Stimulated activated CD4-positive, alpha-beta T cell treated with anti-CD3 and anti-CD28 coated beads, TNF-alpha, amount 100 ng/mL, for 48 hours (primary cell): ENCODE results near the gene HSD11B2.
A peak's percentile ranks its signal among the peaks of the same experiment; 100 is the strongest.

Experiments
- DNase-seq, 3 donors: peaks; one replicate each; pipeline ENCODE4 v3.0.0-alpha.2; 2020; ENCODE audit warnings: low read depth in 3 of 3

Gene HSD11B2

GRCh38 chr16:67396159-67397035 lies 34.5 kb upstream of the HSD11B2 start:
- DNase-seq: no peak

DNA sequence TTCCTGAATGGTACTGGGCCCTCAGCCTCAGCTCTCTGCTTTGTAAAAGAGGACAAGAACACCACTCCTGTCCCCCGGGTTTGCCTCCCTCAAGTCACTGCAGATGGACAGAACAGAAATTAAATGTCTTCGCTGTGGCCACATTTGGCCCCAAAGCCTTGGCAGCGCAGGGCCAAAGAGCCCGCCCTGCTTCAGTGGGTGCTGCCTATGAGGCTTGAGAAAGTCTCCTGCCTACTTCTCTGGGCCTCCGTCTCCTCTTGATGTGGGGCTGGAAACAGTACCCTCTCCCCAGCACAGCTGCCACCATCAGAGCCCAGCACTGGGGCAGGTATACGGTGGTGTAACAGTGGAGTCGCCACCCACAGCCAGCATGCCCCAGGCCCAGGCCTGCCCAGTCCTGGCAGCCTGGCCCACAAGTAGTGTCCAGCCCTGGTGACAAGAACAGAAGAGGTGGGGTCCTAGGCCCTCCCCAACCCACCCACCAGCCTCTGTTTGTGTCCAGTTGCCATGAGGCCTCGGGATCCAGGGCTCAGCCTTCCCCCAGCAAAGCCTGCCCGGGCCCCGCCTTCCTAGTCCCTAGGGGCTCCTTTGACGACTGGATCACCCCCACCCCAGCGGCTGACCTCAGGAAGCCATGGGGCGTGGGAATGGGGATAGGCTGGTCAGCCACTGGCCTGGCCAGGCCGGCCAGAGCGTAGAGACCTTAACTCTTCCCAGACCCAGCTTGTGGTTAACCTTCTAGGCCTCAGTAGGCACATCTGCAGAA lies 33.7 kb upstream of the HSD11B2 start:
- no peak for DNase-seq

- no peak for DNase-seq
These were observed 32.9 kb upstream of the HSD11B2 start for GRCh38 chr16:67397812-67398545.

GRCh38 chr16:67398546-67399217 lies 32.2 kb upstream of the HSD11B2 start:
- no peak for DNase-seq

- peak; percentile 15 to 48 (median 24) for DNase-seq
These were observed 31.6 kb upstream of the HSD11B2 start for GRCh38 chr16:67399218-67399733.

DNA sequence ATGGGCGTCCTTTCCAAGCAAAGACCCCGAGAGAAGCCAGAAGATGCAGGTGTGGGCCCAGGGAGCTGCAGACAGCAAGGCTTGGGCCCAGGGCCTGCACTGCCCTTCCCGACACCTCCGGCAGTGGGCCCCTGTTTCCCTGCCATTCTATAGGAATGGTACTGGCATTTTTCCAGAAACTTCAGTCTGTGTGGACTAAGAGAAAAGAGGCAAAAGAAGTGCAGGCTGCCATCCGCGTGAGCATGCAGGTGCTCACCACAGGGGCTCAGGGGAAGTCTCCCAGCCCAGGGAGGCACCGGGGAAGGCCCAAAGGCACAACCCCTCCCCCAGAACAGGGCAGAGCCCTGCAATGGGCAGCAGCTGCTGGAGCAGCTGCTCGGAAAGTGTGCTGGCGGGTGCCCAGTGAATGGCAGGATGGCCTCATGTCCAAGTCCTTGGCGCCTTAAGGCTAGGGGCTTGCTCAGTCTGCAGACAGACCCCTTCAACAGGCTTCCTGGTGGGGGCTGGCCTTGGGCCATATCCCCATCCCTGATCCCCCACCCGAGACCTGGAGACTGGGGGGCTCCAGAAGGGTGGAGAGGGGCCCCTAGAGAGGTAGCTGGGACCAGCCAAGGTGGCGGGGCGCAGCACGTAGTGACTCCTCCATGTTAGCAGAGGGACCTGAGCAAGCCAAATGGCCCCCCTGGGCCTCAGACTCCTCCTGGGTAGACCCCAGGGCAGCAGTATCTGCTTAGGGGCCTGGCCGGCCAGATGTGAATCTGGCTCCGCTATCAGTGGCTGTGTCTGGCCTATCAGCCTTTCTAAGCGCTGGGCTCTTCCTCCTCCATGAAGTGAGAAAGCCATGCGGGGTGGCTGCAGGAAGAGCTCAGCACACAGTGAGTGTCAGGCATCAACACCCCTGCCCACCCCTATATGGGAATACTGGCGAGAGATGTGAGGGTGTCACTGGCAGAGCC lies 30.9 kb upstream of the HSD11B2 start:
- no peak for DNase-seq

DNA sequence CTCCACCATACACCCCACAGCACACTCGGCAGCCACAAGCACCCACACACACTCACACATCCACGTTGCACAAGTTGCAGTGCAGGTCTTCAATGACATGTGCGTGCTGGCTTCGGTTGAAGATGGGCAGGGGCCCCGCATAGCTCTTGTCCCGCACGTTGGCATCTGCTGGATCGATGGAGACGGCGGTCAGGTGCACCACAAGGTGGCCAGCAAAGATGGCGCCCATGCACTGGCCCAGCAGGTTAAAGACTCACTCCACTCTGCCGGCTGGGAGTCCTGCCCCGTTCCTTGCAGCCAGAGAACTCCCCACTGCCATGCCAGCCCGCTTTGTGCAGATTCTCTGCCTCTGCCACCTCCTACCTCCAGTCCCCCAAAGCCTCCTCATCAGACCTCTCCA lies 30.0 kb upstream of the HSD11B2 start:
- DNase-seq: no peak

DNA sequence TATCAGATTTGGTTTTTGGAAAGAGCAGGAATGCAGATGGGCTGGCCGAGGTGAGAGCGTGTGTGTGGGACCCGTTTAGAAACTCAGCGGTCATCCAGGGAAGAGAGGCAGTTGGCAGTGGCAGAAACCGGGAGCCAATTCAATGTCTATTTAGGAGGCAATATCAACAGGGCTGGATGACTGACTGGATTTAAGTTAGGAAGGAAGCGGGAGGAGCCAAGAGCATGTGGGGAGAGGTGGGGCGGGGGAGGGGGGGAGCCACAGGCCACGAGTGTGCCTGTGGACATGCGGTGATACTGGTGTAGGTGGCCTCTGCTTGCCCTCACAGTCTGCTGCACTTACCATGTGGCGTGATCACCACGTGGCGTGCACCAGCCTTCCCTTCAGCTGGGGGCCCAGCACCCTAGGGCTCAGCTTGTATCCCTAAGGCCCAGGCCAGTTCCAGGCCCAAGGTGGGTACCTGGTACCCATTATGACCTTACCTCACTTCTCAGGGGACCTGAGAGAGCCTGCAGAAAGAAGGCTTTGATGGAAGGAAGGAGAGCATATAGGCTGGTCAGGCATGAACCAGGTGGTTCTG lies 26.9 kb upstream of the HSD11B2 start:
- no peak for DNase-seq

DNA sequence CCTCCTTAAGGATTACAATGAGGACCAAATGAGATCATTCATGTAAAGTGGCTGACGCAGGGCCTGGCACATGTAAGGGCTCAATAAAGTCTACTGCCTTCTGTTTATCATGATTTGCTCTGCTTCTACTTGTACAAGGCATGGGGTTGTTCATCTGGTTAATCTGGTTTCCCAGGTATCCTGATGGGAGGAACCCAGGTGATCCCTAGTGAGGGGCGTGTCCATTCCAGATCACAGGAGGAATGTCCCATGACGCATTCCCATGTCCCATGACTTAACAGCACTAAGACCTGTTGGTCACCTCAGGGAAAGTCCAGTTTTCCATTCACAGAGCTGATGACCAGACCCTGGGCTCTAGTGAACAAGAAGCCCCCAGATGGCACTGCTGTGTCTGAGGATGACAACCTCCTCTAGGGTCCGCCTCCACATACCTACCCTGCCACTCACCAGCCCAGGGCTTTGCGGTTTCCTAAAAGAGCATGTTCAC lies 26.1 kb upstream of the HSD11B2 start:
- no peak for DNase-seq

DNA sequence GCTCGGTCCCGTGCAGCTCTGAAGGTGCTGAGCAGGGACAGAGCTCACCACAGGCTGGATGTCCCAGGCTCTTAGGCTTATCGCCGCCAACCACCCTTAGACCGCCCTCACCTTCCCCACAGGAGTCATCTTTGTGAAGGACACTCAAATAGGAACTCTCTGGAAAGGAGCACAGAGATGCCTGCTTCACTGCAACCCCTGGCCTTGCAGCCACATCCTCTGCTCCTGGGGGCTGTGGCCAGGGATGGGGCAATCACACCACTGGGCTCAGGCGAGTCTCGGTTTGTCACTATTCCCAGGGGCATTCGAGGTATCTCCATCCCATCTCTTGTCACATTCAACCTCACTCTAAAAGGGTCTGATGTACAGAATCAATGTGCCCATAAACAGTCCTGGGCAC lies 25.6 kb upstream of the HSD11B2 start:
- DNase-seq: no peak

DNA sequence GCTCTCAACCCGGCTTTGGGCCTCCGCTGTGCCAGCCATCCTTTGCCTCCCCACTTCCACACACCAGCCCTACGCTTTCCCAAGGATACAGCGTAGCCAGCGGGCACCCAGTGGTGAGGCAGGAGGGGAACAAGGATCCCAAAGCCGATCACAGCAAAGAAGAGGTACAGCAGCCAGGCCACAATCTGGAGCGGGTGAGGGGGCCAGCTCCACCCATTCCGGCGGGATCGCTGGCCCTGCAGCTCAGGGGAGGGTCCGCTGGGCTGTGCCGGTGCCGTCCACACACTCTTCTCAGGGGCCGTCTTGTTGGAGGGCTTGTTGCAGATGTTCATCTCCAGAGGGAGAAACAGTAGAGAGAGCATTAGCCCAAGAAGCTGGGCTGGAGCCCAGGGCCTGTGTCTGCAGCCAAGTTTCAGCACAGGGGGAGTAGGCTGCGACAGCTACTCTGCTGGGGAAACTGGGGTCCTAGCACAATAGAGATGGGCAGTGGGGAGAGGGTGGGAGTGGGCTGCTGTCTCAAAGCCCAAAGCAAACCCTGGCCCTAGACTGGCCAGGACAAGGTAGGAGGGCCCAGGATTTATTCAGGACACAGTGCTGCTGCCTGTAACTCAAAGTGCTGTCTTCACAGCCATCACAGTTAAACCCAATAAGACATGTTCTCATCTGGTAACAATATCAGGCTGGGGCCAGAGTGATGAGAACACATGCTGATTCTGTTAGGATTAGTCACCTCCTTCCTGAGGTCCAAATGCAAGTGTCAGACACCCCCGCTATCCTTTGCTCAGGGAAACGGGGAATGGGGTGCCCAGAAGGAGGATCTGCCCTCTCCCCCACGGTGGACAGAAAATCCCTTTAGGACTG lies 24.6 kb upstream of the HSD11B2 start:
- DNase-seq: no peak

- no peak for DNase-seq
These were observed 23.6 kb upstream of the HSD11B2 start for GRCh38 chr16:67407176-67407787.

DNA sequence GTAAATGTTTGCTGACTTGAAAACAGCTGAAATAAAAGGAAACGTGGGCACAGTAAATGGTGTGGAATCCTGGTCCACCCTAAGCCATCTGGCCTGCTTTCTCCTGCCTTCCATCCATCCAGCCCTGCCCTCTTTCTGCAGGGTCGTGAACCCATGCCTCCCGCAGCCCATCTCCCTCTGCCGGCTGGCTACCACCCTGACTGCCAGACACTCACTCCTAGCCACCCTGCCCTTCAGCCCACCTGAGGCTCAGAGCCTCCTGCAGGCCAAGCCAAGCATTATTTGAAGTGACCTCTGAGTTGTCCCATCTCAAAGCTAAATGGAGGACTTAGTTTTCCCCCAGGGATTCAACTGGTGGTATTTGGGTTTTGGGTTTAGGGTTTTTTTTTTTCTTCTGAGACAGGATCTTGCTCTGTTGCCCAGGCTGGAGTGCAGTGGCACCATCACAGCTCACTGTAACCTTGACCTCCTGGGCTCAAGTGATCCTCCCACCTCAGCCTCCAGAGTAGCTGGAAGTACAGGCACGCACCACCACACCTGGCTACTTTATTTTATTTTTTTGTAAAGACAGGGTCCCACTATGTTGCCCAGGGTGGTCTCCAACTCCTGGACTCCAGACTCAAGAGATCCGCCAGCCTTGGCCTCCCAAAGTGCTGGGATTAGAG lies 23.0 kb upstream of the HSD11B2 start:
- DNase-seq: no peak

- DNase-seq: no peak
These were observed 21.3 kb upstream of the HSD11B2 start for GRCh38 chr16:67409631-67410030.

DNA sequence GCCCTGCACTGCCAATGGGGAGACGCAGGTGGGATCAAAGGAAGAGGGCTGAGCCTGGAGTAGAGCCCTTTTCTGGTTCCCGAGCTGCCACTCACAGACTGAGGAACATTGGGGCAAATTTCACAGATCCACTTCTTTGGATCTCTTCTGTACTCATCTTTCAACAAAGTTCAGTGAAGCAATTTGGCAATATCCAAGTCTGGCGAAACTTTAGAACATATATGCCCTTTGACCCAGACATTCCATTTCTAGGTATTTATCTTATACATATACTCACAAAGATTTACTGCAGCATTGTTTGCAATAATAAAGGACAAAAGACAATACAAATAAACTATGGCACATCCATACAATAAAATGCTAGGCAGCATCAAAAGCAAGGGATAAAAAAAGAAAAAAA lies 19.6 kb upstream of the HSD11B2 start:
- no peak for DNase-seq

GRCh38 chr16:67412294-67412693 lies 18.6 kb upstream of the HSD11B2 start:
- no peak for DNase-seq

DNA sequence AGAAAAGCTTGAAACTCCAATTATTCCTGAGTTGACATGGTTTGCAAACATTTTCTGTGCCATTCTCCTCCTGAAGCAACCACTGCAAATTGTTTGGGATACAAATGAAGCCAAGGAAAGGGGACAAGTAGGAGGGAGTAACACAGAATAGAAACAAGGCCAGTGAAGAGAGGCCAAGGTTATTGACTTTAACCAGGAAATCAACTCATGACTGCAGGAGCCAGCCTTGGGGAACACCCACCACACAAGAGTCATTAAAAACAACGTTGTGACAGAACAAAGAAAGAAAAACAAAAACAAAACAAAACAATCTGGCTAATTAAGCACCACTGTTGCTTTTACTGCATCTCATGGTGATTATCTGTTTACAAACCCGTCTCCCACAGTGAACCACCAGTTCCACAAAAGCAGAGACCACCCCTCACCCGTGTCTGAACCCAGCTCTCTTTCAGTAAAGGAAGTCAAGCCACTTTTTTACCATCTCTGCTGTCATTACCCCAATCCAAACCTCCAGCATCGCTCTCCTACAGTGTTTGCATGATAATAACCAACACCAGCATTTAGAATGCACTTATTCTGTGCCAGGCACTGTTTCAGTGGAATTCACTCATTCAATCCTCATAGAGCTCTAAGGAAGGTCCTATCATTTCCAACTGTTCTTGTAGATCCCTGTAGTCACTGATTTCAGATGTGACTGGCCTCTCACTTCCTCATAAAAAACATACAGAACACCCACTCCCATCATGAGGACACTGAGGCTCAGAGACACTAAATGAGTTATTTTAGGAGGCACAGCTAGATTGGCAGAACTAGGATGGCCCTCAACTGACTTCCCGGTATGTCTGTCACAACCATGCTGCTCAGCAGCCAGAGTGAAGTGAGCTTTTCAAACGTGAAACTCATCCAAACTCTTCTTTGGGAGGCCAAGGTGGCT lies 16.7 kb upstream of the HSD11B2 start:
- no peak for DNase-seq
